Activated CD8-positive, alpha-beta memory T cell treated with anti-CD3 and anti-CD28 coated beads, Interleukin-2, amount 50 U/mL, for 4 hours (primary cell): ENCODE results near the gene RPUSD1.
"Not testable (repeated sequence)": the region's sequence is repeated elsewhere in the genome, so short reads cannot be mapped to it uniquely, and the experiment has no call there.

Source experiments
- DNase-seq: peaks from one replicate; pipeline ENCODE4 v3.0.0-alpha.2; 2020

Gene RPUSD1

DNA sequence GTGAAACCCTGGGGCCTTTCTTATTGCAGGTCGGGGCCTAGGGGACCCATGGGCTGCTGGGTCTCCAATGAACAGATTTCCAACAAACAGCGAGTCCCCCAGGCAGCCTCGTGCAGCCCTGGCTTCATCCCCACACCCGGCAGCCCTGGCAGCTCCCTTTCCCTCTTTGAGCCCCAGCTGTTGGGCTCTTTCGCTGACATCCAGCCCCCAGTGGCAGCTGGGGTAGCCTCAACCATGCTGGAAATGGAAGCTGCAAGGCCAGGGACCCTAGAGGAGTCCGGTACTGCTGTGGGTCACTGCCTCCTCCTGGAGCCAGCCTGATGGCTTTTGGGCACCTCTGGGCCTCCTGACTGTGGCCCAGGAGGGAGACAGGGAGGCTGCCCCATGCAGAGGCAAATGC, 5.9 kb downstream of the RPUSD1 start:
- DNase-seq, result no peak

- DNase-seq, result no peak
Measured at GRCh38 chr16:781346-782010, 6.7 kb downstream of the RPUSD1 start.

- no peak for DNase-seq
Measured at GRCh38 chr16:780296-780695, 7.9 kb downstream of the RPUSD1 start.

DNA sequence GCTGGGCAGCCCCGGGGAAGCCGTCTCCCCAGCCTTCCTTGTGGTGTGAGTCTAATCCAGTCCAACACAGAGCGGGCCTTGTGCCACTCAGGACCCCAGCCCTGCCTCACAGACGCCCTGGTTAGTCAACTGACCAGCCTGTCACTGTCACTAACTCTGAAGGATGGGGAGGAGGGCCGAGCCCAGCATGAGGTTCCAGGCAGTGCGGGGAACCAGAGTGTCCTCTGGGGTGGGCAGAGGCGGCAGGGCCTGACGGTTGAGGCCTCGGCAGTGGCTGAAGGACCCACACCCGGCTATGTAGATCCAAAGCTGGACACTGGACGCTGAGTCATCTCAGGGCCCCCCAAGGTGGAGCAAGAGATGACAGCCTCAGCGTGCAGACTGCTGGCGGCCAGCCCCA, 8.6 kb downstream of the RPUSD1 start:
- no peak for DNase-seq

DNA sequence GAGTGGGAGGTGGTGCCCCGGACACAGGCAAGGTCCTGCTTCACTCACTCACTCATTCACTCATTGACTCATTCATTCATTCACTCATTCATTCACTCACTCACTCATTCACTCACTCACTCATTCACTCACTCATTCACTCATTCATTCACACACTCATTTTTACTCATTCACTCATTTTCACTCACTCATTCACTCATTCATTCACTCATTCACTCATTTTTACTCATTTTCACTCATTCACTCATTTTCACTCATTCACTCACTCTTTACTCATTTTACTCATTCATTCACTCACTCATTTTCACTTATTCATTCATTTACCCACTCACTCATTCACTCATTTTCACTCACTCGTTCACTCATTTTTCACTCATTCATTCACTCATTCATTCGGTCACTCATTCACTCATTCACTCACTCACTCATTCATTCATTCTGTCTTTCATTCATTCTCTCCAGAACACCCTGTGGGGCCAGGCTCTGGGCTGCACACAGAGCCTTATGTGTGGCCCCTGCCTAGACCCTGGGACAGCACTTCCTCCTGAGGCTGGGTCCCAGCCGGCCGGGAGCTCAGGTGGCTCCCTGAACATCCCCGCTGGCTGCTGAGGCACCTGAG, 9.2 kb downstream of the RPUSD1 start:
- no peak for DNase-seq

- DNase-seq, result no peak
Measured at GRCh38 chr16:778447-778846, 9.7 kb downstream of the RPUSD1 start.

DNA sequence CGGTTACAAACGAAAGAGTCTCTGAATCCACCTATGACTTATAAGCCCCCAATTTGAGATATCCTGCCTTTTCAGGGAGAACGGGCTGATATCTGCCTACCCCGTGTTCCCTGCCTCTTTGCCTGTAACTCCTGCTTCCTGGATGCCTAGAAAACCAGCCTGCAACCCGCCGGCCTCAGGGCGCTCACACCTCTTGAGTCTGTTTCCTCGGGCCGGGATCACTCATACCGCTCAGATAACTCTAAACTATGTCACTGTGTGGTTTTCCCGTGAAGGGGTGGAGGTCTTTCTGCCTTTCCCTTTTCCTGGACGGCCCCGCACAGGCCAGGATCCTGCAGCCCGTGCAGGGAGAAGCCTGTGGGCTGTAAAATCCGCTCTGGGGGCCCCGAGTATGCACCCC, 10.4 kb downstream of the RPUSD1 start:
- DNase-seq, result no peak

GRCh38 chr16:776824-777223, 11.4 kb downstream of the RPUSD1 start:
- DNase-seq, result no peak

DNA sequence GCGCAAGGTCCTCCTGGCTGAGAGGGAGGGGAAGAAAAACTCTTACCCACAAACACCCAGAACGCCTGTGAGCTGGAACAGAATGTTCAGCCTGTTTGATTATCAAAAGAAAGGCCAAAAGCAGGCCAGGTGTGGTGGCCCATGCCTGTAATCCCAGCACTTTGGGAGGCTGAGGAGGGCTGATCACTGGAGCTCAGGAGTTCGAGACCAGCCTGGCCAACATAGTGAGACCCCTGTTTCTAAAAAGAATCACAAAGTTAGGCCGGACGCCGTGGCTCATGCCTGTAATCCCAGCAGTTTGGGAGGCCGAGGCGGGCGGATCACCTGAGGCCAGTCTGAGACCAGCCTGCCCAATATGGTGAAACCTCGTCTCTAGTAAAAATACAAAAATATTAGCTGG, 11.9 kb downstream of the RPUSD1 start:
- not testable (repeated sequence) for DNase-seq

DNA sequence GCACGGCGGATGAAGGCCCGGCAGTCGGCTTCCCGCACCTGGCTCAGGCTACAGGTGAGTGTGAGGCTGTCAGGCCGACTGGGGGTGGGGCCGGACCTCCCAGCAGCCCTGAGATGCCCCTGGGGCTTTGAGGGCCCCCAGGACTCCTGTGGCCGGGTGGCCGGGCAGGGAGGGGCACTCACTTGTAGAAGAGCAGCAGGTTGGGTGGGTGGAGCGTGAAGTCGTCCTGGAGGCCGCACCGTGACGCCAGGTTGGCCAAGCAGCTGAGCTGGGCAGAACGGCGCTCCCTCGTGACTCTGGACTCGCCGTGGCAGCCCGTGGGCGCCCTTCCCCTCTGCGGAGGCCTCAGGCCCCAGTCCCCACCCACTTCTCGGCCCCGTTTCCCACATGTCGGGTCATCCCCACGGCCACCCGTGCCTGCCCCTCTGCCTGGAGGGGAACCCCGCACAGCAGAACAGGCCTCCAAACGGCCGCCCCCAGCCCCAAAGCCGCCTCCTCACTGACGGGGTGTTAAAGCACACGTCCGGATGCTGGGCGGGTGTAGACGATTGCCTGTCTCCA, 12.9 kb downstream of the RPUSD1 start:
- no peak for DNase-seq

GRCh38 chr16:774086-775001, 13.8 kb downstream of the RPUSD1 start:
- DNase-seq, result no peak

DNA sequence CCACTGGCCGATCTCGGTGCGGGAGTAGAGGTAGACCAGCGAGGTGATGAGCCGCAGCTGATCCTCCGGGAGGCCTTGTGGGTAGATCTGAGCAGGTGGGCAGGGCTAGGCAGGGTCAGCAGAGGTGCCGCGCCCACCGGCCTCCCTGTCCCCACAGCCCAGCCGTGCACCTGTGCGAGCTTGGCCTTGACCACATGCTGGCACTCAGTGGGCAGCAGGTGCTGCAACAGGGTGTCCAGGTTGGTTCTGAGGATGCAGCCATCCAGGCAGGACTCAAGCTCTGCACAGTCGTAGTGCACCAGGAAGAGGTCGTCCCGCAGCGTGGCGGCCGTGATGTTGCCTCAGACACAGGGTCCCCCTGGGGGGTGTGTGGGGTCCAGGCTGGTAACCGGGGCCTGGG, 15.2 kb downstream of the RPUSD1 start:
- DNase-seq, result no peak

DNA sequence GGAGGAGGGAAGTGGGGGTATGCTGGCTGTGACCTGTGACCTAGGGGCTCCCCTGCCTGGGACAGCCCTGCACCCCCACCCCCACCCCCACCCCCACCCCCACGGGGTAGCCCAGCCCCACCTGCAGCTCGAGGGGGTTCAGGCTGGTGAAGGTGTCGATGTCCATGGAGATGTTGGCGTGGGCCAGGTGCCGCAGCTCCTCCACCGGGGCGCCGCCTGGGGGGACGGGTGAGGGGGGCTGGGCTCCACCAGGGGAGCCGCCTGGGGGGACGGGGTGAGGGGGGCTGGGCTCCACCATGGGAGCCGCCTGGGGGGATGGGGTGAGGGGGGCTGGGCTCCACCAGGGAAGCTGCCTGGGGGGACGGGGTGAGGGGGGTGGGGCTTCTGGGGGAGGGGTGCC, 17.8 kb downstream of the RPUSD1 start:
- no peak for DNase-seq

GRCh38 chr16:769934-770333, 18.2 kb downstream of the RPUSD1 start:
- no peak for DNase-seq

DNA sequence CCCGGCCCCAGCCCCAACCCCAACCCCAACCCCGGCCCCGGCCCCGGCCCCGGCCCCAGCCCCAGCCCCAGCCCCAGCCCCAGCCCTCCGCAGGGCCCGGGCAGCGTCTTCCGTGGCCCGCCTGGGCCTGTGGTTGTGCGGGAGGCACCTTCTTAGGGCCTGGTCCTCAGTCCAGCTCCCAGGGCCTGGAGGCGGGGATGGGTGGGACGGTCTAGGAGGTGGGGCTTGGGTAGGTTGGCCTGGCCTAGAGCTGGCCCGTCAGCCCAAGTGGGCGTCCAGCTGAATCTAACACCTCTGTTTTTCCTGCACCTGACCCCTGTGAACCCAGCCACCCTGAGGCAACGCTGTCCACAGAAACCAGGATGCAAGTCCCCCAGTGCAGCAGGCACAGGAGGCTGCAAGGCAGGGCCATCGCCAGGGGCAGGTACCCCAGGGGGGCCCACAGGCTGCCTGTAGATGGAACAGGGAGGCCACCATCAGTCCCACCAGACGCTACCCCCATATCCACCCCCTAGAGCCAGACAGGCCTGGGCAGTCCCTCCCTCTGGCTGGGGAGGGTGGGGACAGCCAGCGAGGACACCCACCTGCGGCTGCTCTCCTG, 18.9 kb downstream of the RPUSD1 start:
- no peak for DNase-seq

DNA sequence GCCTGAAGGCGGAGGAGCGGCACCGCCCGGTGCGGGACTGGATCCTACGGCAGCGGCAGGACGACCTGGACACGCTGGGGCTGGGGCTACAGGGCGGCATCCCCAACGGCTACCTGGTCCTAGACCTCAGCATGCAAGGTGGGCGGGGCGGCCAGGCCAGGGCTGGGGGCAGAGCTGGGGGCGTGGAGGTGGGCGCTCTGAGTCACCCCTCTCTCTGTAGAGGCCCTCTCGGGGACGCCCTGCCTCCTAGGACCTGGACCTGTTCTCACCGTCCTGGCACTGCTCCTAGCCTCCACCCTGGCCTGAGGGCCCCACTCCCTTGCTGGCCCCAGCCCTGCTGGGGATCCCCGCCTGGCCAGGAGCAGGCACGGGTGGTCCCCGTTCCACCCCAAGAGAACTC, 19.8 kb downstream of the RPUSD1 start:
- DNase-seq, result no peak

DNA sequence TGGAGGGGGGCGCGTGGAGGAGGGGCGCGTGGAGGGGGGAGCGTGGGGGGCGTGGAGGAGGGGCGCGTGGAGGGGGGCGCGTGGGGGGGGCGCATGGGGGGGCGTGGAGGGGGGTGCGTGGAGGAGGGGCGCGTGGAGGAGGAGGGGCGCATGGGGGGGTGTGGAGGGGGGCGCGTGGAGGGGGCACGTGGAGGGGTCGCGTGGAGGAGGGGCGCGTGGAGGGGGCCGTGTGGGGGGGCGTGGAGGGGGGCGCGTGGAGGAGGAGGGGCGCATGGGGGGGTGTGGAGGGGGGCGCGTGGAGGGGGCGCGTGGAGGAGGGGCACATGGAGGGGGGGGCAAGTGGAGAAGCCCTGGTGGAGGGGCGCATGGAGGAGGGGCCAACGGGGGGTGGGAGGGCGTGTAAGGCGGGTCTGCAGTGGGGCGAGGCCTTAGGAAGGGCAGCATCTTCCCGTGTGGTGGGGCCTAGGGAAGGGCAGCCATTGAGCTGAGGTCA, 20.4 kb downstream of the RPUSD1 start:
- no peak for DNase-seq

DNA sequence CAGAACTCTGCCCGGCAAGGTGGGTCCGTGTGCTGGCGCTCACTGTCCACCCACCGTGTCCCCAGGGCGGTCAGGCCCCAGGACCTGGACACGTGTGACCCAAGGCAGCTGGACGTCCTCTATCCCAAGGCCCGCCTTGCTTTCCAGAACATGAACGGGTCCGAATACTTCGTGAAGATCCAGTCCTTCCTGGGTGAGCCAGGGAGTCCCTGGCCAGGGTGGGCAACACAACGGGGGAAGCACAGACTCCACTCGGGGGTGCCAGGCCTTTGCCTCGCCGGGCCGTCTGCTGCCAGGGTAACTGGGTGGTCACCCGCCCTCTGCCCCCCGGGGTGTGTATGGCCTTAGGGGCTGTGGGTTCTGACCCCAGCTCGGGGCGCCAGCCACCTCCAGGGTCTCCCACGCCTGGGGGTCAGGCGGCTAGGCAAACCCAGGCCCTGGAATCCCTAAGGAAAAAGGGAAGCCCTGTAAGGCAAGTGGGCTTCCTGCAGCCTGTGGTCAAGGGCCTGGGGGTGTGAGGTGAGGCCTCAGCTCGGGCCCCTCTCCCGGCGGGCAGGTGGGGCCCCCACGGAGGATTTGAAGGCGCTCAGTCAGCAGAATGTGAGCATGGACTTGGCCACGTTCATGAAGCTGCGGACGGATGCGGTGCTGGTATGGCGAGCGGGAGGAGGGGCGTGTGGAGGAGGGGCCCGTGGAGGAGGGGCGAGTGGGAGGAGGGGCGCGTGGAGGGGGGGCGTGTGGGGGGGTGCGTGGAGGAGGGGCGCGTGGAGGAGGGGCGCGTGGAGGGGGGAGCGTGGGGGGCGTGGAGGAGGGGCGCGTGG, 21.2 kb downstream of the RPUSD1 start:
- DNase-seq, result no peak

- DNase-seq, result no peak
Measured at GRCh38 chr16:766008-766819, 22.0 kb downstream of the RPUSD1 start.

- DNase-seq, result no peak
Measured at GRCh38 chr16:765488-765865, 22.7 kb downstream of the RPUSD1 start.

DNA sequence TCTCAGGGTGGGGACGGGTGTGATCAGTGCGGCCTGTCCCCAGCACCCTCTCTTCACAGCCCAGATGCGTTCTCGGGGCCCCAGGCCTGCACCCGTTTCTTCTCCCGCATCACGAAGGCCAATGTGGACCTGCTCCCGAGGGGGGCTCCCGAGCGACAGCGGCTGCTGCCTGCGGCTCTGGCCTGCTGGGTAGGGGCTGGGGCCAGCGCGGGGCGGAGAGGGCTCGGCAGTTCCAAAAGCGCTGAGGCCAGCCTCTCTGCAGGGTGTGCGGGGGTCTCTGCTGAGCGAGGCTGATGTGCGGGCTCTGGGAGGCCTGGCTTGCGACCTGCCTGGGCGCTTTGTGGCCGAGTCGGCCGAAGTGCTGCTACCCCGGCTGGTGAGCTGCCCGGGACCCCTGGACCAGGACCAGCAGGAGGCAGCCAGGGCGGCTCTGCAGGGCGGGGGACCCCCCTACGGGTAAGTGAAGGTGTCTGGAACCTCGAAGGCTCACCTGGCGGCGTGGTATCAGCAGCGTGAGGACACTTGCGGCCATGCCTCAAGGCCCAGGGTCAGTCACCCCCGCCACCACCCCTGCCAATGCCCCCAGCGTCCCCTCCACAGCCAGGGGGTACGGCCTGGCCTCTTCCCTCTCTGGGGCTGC, 23.2 kb downstream of the RPUSD1 start:
- no peak for DNase-seq
